Cardiac muscle cell (in vitro differentiated cells and primary cell): ENCODE measurements around the gene VNN1. TPM values are rescaled to one million over a fixed set of nuclear protein-coding genes. Genes with fewer than 3 reads are reported as not detected.
A peak's percentile ranks its signal among the peaks of the same experiment; 100 is the strongest.

Experiments used
- DNase-seq, 2 donors: peaks; one replicate each; pipeline versions ENCODE4 v3.0.0 to v3.0.0-alpha.2; 2010 to 2017; ENCODE audit warnings: low read depth in 1 of 2, low spot score in 1 of 2
- H3K27ac ChIP-seq: fragments of 200-600 bp; sonication (generic); 2 replicates; pipeline ENCODE4 v1.5.1; 2016
- H3K27me3 ChIP-seq: fragments of 200-600 bp; sonication (generic); 2 replicates; pipeline ENCODE4 v1.6.0; 2016; ENCODE audit warnings: control low read depth
- H3K36me3 ChIP-seq: fragments of 200-600 bp; sonication (generic); 2 replicates; pipeline ENCODE4 v1.5.1; 2016; ENCODE audit warnings: control low read depth
- H3K4me1 ChIP-seq: fragments of 200-600 bp; sonication (generic); 2 replicates; pipeline ENCODE4 v1.8.1; 2017; ENCODE audit warnings: low read depth, mild to moderate bottlenecking, mixed run types
- H3K4me3 ChIP-seq: fragments of 200-600 bp; sonication (generic); 2 replicates; pipeline ENCODE4 v1.5.1; 2016; ENCODE audit warnings: mild to moderate bottlenecking
- H3K9me3 ChIP-seq: fragments of 200-600 bp; sonication (generic); 2 replicates; pipeline ENCODE4 v1.5.1; 2017; ENCODE audit warnings: low read depth, mild to moderate bottlenecking, control low read depth
- polyA plus RNA-seq: library from polyadenylated mRNA; unstranded; fragments of >200 nt; fragmentation: Nextera tagmentation; extraction: Ambion mirVana; gene quantifications from 2 replicates; pipeline ENCODE4 v1.2.1, GENCODE V29; 2016
- total RNA-seq: library from RNA; depleted of rRNA; stranded (reverse); fragments of >200 nt; gene quantifications from 2 replicates; pipeline ENCODE4 v1.2.3, GENCODE V29; 2016
- TF ChIP-seq, protein P1 (sequence below): IDR thresholded peaks from 2 replicates; pipeline ENCODE4 v1.5.1; 2012; ENCODE audit warnings: low read depth, mild to moderate bottlenecking, low read length

Gene VNN1
- total and polyA plus RNA-seq, 2 experiments from 2014 or later = not detected

- no peak for DNase-seq
- Histone ChIP-seq H3K27ac (no peak overlapping the region), H3K9me3 (no peaks in the 10 kb centered on the region), H3K36me3 (no peaks in the 10 kb centered on the region), H3K4me1 (no peaks in the 10 kb centered on the region), H3K27me3 (no peaks in the 10 kb centered on the region), H3K4me3 (no peak overlapping the region)
- TF ChIP-seq, protein P1, sequence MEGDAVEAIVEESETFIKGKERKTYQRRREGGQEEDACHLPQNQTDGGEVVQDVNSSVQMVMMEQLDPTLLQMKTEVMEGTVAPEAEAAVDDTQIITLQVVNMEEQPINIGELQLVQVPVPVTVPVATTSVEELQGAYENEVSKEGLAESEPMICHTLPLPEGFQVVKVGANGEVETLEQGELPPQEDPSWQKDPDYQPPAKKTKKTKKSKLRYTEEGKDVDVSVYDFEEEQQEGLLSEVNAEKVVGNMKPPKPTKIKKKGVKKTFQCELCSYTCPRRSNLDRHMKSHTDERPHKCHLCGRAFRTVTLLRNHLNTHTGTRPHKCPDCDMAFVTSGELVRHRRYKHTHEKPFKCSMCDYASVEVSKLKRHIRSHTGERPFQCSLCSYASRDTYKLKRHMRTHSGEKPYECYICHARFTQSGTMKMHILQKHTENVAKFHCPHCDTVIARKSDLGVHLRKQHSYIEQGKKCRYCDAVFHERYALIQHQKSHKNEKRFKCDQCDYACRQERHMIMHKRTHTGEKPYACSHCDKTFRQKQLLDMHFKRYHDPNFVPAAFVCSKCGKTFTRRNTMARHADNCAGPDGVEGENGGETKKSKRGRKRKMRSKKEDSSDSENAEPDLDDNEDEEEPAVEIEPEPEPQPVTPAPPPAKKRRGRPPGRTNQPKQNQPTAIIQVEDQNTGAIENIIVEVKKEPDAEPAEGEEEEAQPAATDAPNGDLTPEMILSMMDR = no peak
These were observed 12.2 kb upstream of the VNN1 start for GRCh38 chr6:132725947-132726607.

- Histone ChIP-seq H3K9me3 (no peaks in the 10 kb centered on the region), H3K36me3 (no peaks in the 10 kb centered on the region), H3K4me3 (no peak overlapping the region), H3K27me3 (no peaks in the 10 kb centered on the region), H3K4me1 (no peaks in the 10 kb centered on the region), H3K27ac (no peak overlapping the region)
- TF ChIP-seq, protein P1 = no peak
- no peak for DNase-seq
These were observed 11.6 kb upstream of the VNN1 start for GRCh38 chr6:132725471-132725870.

- H3K36me3 ChIP-seq = no peaks in the 10 kb centered on the region
- no peak overlapping the region for H3K27ac ChIP-seq
- H3K9me3 ChIP-seq = no peaks in the 10 kb centered on the region
- H3K27me3 ChIP-seq = no peaks in the 10 kb centered on the region
- no peak overlapping the region for H3K4me3 ChIP-seq
- DNase-seq = no peak
- TF ChIP-seq, protein P1 = no peak
- H3K4me1 ChIP-seq = no peaks in the 10 kb centered on the region
These were observed 6.0 kb upstream of the VNN1 start for GRCh38 chr6:132719736-132720448.

DNA sequence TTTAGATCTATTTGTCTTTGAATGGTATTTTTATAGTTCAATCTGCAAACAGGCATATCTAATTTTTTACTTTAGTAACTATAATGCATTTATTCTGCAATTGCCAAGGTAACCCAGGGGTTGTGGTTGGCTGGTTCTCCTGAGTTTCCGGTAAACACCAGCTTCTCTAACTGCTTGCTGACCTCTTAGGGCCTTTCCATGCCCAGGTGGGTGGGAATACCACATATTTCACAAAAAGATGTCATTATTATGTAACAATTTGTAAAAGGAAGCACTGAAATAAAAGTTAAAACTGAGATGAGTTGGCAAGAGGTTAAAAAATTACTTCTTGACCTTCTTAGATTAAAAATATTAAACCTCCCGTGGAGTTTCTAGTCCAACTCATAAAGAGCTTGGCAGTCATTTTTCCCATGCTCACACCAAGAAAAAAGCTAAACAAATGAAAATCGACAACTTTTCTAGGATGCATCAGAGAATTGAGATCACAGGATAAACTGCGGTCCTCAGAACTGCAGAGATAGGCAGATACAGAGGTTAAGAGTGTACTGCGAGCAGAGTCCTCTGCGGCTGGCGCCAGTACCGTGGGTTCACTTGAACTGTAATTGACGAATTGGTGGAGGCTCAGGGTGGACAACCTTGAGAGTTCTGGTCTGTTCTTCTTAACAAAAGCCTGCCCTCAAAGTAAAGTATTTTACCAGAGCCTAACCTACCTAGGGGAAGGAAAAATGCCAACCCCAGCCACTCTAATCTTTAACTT is 2.2 kb upstream of the VNN1 start:
- TF ChIP-seq, protein P1 = no peak
- no peaks in the 10 kb centered on the region for H3K4me1 ChIP-seq
- H3K27me3 ChIP-seq = no peaks in the 10 kb centered on the region
- no peak for DNase-seq
- no peak overlapping the region for H3K27ac ChIP-seq
- H3K4me3 ChIP-seq = no peak overlapping the region
- no peaks in the 10 kb centered on the region for H3K36me3 ChIP-seq
- no peaks in the 10 kb centered on the region for H3K9me3 ChIP-seq

GRCh38 chr6:132715204-132715603 is 1.3 kb upstream of the VNN1 start:
- DNase-seq = peak; percentile 27 to 92
- Histone ChIP-seq H3K9me3 (no peaks in the 10 kb centered on the region), H3K36me3 (no peaks in the 10 kb centered on the region), H3K4me3 (no peak overlapping the region), H3K4me1 (no peaks in the 10 kb centered on the region), H3K27me3 (no peaks in the 10 kb centered on the region), H3K27ac (no peak overlapping the region)
- TF ChIP-seq, protein P1 = peak; percentile 71
